Measurements from ENCODE around the gene TBC1D22A. TPM values are rescaled to one million over a fixed set of nuclear protein-coding genes. Genes with fewer than 3 reads are reported as not detected.

Gene TBC1D22A
- total RNA-seq, 1 donor from 2014 or later = 24.2 TPM

DNA sequence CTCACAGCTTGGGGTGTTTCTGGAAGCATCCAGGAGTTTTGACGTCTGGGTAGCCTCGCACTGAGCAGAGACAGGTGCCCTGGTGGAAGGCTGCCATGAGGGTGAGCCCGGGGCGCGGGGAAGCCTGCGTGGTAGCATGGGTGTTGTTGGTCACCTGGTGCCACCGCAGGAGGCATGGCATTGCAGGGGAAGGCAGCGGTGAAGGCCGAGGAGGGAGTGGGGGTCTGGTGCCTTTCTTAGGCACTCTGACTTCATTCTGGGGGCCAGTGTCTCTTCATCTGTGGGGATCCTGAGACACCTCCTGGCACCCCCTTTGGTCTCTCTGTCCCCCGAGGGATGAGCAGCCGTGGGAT lies 271.2 kb downstream of the TBC1D22A start:
- Histone ChIP-seq H3K4me3 (ENCODE audit: insufficient read depth, low read depth, low read length) (no peak overlapping the region), H3K4me2 (ENCODE audit: low read length) (no peak overlapping the region), H3K9ac (ENCODE audit: low read length) (no peak overlapping the region), H3K9me3 (ENCODE audit: insufficient read depth, low read depth, low read length) (no peaks in the 10 kb centered on the region), H3K27me3 (ENCODE audit: insufficient read depth, low read length) (no peaks in the 10 kb centered on the region), H3K4me1 (ENCODE audit: insufficient read depth, low read length) (peaks cover 6% of the 10 kb centered on the region), H4K20me1 (ENCODE audit: insufficient read depth, low read length) (peaks cover 44% of the 10 kb centered on the region), H3K27ac (ENCODE audit: low read depth, low read length) (no peak overlapping the region), H3K36me3 (ENCODE audit: insufficient read depth, low read length) (no peaks in the 10 kb centered on the region), H2AFZ (ENCODE audit: low read depth, low read length) (no peak overlapping the region), H3K79me2 (ENCODE audit: insufficient read depth, low read length) (no peaks in the 10 kb centered on the region)
- TF ChIP-seq CTCF (IDR thresholded peaks at IDR 0.05; ENCODE audit: insufficient read depth, low read depth, low read length) (no peak), EZH2 (IDR thresholded peaks at IDR 0.05; ENCODE audit: insufficient read depth, low read length) (no peak)
- no peaks in the 10 kb centered on the region for H3K9me3 Mint-ChIP-seq (ENCODE audit: unreplicated experiment)
- H3K4me3 Mint-ChIP-seq (ENCODE audit: unreplicated experiment) = no peak overlapping the region
- H3K27ac Mint-ChIP-seq (ENCODE audit: unreplicated experiment) = peak overlapping the region; percentile 12
- peaks cover 8% of the 10 kb centered on the region for H3K36me3 Mint-ChIP-seq (ENCODE audit: low read depth, unreplicated experiment)
- peaks cover 5% of the 10 kb centered on the region for H3K4me1 Mint-ChIP-seq (ENCODE audit: low read depth, unreplicated experiment)
- FAIRE-seq = no peak
- no peak for DNase-seq (ENCODE audit: low read depth)
- H3K27me3 Mint-ChIP-seq (ENCODE audit: low read depth, unreplicated experiment) = no peaks in the 10 kb centered on the region

GRCh38 chr22:47034076-47034808 lies 271.8 kb downstream of the TBC1D22A start:
- H2AFZ ChIP-seq (ENCODE audit: low read depth, low read length) = no peak overlapping the region
- H3K9me3 Mint-ChIP-seq (ENCODE audit: unreplicated experiment) = no peaks in the 10 kb centered on the region
- no peak overlapping the region for H3K4me3 Mint-ChIP-seq (ENCODE audit: unreplicated experiment)
- no peaks in the 10 kb centered on the region for H3K27me3 ChIP-seq (ENCODE audit: insufficient read depth, low read length)
- H3K36me3 ChIP-seq (ENCODE audit: insufficient read depth, low read length) = no peaks in the 10 kb centered on the region
- H4K20me1 ChIP-seq (ENCODE audit: insufficient read depth, low read length) = peaks cover 41% of the 10 kb centered on the region
- no peak for TF ChIP-seq EZH2 (IDR thresholded peaks at IDR 0.05; ENCODE audit: insufficient read depth, low read length)
- no peak for TF ChIP-seq CTCF (IDR thresholded peaks at IDR 0.05; ENCODE audit: insufficient read depth, low read depth, low read length)
- H3K36me3 Mint-ChIP-seq (ENCODE audit: low read depth, unreplicated experiment) = peaks cover 8% of the 10 kb centered on the region
- DNase-seq (ENCODE audit: low read depth) (no peak), FAIRE-seq (no peak)
- H3K27me3 Mint-ChIP-seq (ENCODE audit: low read depth, unreplicated experiment) = no peaks in the 10 kb centered on the region
- no peak overlapping the region for H3K9ac ChIP-seq (ENCODE audit: low read length)
- no peak overlapping the region for H3K27ac Mint-ChIP-seq (ENCODE audit: unreplicated experiment)
- peaks cover 10% of the 10 kb centered on the region for H3K4me1 ChIP-seq (ENCODE audit: insufficient read depth, low read length)
- H3K4me2 ChIP-seq (ENCODE audit: low read length) = no peak overlapping the region
- no peak overlapping the region for H3K4me3 ChIP-seq (ENCODE audit: insufficient read depth, low read depth, low read length)
- H3K27ac ChIP-seq (ENCODE audit: low read depth, low read length) = no peak overlapping the region
- H3K79me2 ChIP-seq (ENCODE audit: insufficient read depth, low read length) = no peaks in the 10 kb centered on the region
- H3K9me3 ChIP-seq (ENCODE audit: insufficient read depth, low read depth, low read length) = no peaks in the 10 kb centered on the region
- peaks cover 9% of the 10 kb centered on the region for H3K4me1 Mint-ChIP-seq (ENCODE audit: low read depth, unreplicated experiment)

GRCh38 chr22:47034905-47035419 lies 272.5 kb downstream of the TBC1D22A start:
- Mint-ChIP-seq H3K27ac (ENCODE audit: unreplicated experiment) (no peak overlapping the region), H3K4me3 (ENCODE audit: unreplicated experiment) (no peak overlapping the region), H3K27me3 (ENCODE audit: low read depth, unreplicated experiment) (no peaks in the 10 kb centered on the region), H3K36me3 (ENCODE audit: low read depth, unreplicated experiment) (peaks cover 10% of the 10 kb centered on the region), H3K4me1 (ENCODE audit: low read depth, unreplicated experiment) (peaks cover 9% of the 10 kb centered on the region), H3K9me3 (ENCODE audit: unreplicated experiment) (no peaks in the 10 kb centered on the region)
- no peaks in the 10 kb centered on the region for H3K27me3 ChIP-seq (ENCODE audit: insufficient read depth, low read length)
- H2AFZ ChIP-seq (ENCODE audit: low read depth, low read length) = no peak overlapping the region
- no peaks in the 10 kb centered on the region for H3K36me3 ChIP-seq (ENCODE audit: insufficient read depth, low read length)
- peaks cover 10% of the 10 kb centered on the region for H3K4me1 ChIP-seq (ENCODE audit: insufficient read depth, low read length)
- no peak overlapping the region for H3K27ac ChIP-seq (ENCODE audit: low read depth, low read length)
- no peak for TF ChIP-seq CTCF (IDR thresholded peaks at IDR 0.05; ENCODE audit: insufficient read depth, low read depth, low read length)
- TF ChIP-seq EZH2 (IDR thresholded peaks at IDR 0.05; ENCODE audit: insufficient read depth, low read length) = no peak
- H3K4me3 ChIP-seq (ENCODE audit: insufficient read depth, low read depth, low read length) = no peak overlapping the region
- no peaks in the 10 kb centered on the region for H3K9me3 ChIP-seq (ENCODE audit: insufficient read depth, low read depth, low read length)
- DNase-seq (ENCODE audit: low read depth) (no peak), FAIRE-seq (no peak)
- peaks cover 34% of the 10 kb centered on the region for H4K20me1 ChIP-seq (ENCODE audit: insufficient read depth, low read length)
- no peaks in the 10 kb centered on the region for H3K79me2 ChIP-seq (ENCODE audit: insufficient read depth, low read length)
- H3K9ac ChIP-seq (ENCODE audit: low read length) = no peak overlapping the region
- H3K4me2 ChIP-seq (ENCODE audit: low read length) = no peak overlapping the region

Measured in astrocyte (in vitro differentiated cells and primary cell).